HUES64 (cell line): ENCODE measurements around the gene NBEA.

Source experiments
- H3K27ac ChIP-seq: 2 replicates; pipeline ENCODE4 v1.7.0; 2013; ENCODE audit warnings: low read depth, low read length, inconsistent platforms
- H3K27me3 ChIP-seq: 2 replicates; pipeline ENCODE4 v1.6.1; 2013; ENCODE audit warnings: mild to moderate bottlenecking, low read length; ENCODE audit not compliant: insufficient read depth
- H3K36me3 ChIP-seq: 2 replicates; pipeline ENCODE4 v1.6.1; 2013; ENCODE audit warnings: mild to moderate bottlenecking, low read length; ENCODE audit not compliant: insufficient read depth
- H3K4me1 ChIP-seq: 2 replicates; pipeline ENCODE4 v1.6.1; 2013; ENCODE audit warnings: mild to moderate bottlenecking, low read length, moderate library complexity; ENCODE audit not compliant: insufficient read depth
- H3K4me3 ChIP-seq: 2 replicates; pipeline ENCODE4 v1.5.1; 2013; ENCODE audit warnings: mild to moderate bottlenecking, low read length, moderate library complexity
- H3K9ac ChIP-seq: 2 replicates; pipeline ENCODE4 v1.6.1; 2013; ENCODE audit warnings: mild to moderate bottlenecking, low read depth, low read length
- H3K9me3 ChIP-seq: 2 replicates; pipeline ENCODE4 v1.6.1; 2013; ENCODE audit warnings: low read depth, low read length; ENCODE audit not compliant: insufficient read depth
- WGBS: fragments of 150-250, 120-280 bp; methylation state at CpG from one replicate; pipeline ENCODE4 v1.1.7; 2013; ENCODE audit warnings: missing lambda C conversion rate; 5-methylcytosine and 5-hydroxymethylcytosine counted together

NBEA gene

GRCh38 chr13:35219021-35219420, 277.0 kb downstream of the NBEA start:
- Histone ChIP-seq H3K4me3 (no peak overlapping the region), H3K4me1 (peaks cover 5% of the 10 kb centered on the region; the same call in 1 of the 2 replicates), H3K9ac (no peak overlapping the region), H3K27me3 (no peaks in the 10 kb centered on the region), H3K36me3 (peaks cover 8% of the 10 kb centered on the region; the same call in 1 of the 2 replicates), H3K9me3 (peaks cover 10% of the 10 kb centered on the region; the same call in 1 of the 2 replicates), H3K27ac (no peak overlapping the region)
- WGBS: 100% methylated on average over 1 of the region's 1 CpG

- Histone ChIP-seq H3K36me3 (peaks cover under 1% of the 10 kb centered on the region; the same call in 1 of the 2 replicates), H3K9me3 (peaks cover 6% of the 10 kb centered on the region; the same call in 1 of the 2 replicates), H3K9ac (no peak overlapping the region), H3K4me1 (peaks cover 26% of the 10 kb centered on the region), H3K27me3 (no peaks in the 10 kb centered on the region), H3K27ac (0 out of 2 replicates have a peak overlapping the region, but pooled peaks have one; percentile 29), H3K4me3 (no peak overlapping the region)
- WGBS: no CpG with 5 or more reads among the region's 1 CpG
These were observed 283.1 kb downstream of the NBEA start for GRCh38 chr13:35225159-35225558.

DNA sequence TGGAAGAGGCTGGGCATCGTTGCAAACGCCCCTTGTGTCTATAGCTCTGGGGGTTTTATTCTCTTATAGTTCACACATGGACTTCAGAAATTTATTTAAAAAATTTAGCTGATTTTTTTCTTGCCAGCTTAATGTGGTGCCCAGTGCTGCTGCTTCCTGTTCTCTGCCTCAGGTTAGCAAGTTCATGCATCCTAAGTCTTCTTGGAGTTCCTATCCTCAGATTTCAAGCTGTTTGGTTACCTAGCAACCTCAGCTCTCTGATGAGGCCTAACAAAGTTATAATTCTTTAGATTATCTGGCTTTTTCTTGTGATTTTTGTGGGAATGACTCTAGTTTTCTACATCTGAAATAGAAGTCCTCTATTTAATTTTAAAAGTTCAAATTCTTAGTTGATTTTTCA, 283.5 kb downstream of the NBEA start:
- H3K27ac ChIP-seq: no peak overlapping the region
- no peaks in the 10 kb centered on the region for H3K27me3 ChIP-seq
- H3K36me3 ChIP-seq: no peaks in the 10 kb centered on the region
- no peak overlapping the region for H3K9ac ChIP-seq
- H3K9me3 ChIP-seq: 0 out of 2 replicates have a peak, but pooled peaks cover 3% of the 10 kb centered on the region
- 80% methylated on average over 2 of the region's 2 CpGs for WGBS
- peaks cover 26% of the 10 kb centered on the region for H3K4me1 ChIP-seq
- no peak overlapping the region for H3K4me3 ChIP-seq

DNA sequence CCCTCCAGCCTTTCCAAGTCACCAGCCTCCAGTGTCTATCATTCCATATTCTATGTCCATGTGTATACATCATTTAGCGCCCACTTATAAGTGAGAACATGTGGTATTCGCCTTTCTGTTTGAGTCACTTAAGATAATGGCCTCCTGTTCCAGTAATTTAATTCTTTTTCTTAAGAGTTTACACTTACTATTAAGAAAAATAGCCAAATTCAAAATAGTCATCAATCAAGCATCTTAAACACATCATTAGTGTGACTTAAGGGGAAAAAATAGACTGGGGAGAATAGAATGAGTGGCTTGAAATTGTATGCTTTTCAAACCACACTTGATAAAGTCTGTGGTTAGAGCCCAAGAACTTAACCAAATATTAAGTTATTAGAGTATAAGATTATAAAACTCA, 286.5 kb downstream of the NBEA start:
- Histone ChIP-seq H3K4me1 (peaks cover 25% of the 10 kb centered on the region), H3K27ac (no peak overlapping the region), H3K4me3 (no peak overlapping the region), H3K36me3 (no peaks in the 10 kb centered on the region), H3K9ac (no peak overlapping the region), H3K9me3 (no peaks in the 10 kb centered on the region), H3K27me3 (no peaks in the 10 kb centered on the region)
- 92% methylated on average over 1 of the region's 2 CpGs for WGBS

GRCh38 chr13:35231426-35231825, 289.4 kb downstream of the NBEA start:
- Histone ChIP-seq H3K27ac (no peak overlapping the region), H3K36me3 (no peaks in the 10 kb centered on the region), H3K27me3 (no peaks in the 10 kb centered on the region), H3K4me1 (peaks cover 2% of the 10 kb centered on the region; the same call in 1 of the 2 replicates), H3K9me3 (no peaks in the 10 kb centered on the region), H3K4me3 (no peak overlapping the region), H3K9ac (no peak overlapping the region)
- 100% methylated on average over 1 of the region's 1 CpG for WGBS

DNA sequence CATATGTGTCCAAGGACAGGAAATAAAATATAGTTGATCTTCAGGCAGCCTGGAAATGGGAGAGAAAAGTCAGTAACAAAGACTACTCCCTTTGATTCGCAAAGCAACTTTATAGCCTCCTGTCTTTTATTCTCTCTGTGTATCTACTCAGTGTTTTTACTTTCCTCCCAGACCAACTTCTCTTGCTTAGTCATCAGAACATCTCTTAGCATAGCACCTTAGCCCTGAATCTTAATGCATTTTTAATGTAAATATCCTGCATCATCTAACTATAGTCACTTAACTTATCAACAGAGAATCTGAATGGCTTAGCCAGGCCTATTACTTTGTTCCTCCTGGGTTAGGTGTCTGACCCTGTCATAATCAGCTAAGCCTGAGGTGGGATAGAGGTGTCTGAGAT, 296.2 kb downstream of the NBEA start:
- no peak overlapping the region for H3K27ac ChIP-seq
- no peaks in the 10 kb centered on the region for H3K27me3 ChIP-seq
- WGBS: 98% methylated on average over 1 of the region's 1 CpG
- no peak overlapping the region for H3K9ac ChIP-seq
- H3K4me1 ChIP-seq: peaks cover 7% of the 10 kb centered on the region; the same call in 1 of the 2 replicates
- H3K9me3 ChIP-seq: no peaks in the 10 kb centered on the region
- H3K36me3 ChIP-seq: no peaks in the 10 kb centered on the region
- no peak overlapping the region for H3K4me3 ChIP-seq

DNA sequence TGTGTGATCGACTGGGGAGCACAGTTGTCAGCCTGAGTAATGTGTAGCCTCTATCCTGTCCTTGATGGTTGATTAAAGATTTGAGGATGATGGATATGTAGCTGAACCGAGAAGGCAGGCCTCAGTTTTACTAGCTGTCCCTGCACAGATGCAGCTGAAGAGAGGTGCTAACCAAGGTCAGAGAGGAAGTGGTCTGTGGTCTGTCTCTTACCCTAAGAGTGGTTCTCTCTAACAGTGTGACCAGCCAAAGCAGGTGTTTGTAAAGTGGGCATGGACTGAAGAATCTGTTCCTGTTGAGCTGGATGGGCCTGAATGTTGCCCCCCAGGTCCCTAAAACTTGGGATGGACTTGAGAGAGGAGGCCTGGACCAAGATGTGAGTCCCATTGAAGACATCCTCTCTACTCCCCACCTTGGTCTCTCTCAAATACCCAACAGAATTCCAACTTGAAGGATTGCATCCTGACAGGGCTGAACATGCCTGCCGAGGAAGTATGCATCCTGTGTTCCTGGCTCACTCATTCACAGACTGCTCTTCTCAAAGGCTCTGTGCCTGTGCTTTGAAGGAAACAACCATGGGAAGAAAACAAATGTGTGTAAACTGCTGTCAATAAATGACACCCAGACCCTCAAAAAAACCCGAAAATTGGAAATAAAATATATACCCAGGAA, 310.6 kb downstream of the NBEA start:
- H3K9me3 ChIP-seq: peaks cover 13% of the 10 kb centered on the region
- 90% methylated on average over 3 of the region's 4 CpGs for WGBS
- H3K27ac ChIP-seq: no peak overlapping the region
- peaks cover 10% of the 10 kb centered on the region for H3K36me3 ChIP-seq
- no peak overlapping the region for H3K9ac ChIP-seq
- no peak overlapping the region for H3K4me3 ChIP-seq
- no peaks in the 10 kb centered on the region for H3K4me1 ChIP-seq
- no peaks in the 10 kb centered on the region for H3K27me3 ChIP-seq

DNA sequence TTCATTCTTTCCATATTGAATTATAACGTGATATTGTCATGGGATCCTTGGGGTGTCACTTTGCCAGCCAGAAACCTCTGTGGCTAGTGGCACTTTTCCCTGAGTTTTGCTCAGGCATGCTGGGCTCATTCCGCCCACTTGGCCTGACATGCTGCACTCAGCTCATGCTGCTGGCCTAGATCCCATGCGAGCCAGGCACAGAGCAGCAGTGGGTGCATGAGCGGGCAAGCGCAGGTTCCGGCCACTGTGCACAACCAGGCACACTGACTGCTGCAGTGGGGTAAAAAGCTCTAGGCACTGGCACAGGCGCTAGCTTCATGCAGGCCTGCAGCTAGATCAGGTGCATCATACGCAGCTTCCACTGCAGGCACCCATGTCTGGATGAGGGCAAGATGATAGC, 313.2 kb downstream of the NBEA start:
- H3K27ac ChIP-seq: no peak overlapping the region
- no peaks in the 10 kb centered on the region for H3K4me1 ChIP-seq
- H3K27me3 ChIP-seq: no peaks in the 10 kb centered on the region
- H3K9me3 ChIP-seq: peaks cover 13% of the 10 kb centered on the region
- peaks cover 10% of the 10 kb centered on the region for H3K36me3 ChIP-seq
- 98% methylated on average over 8 of the region's 8 CpGs for WGBS
- no peak overlapping the region for H3K9ac ChIP-seq
- H3K4me3 ChIP-seq: no peak overlapping the region

- H3K9me3 ChIP-seq: peaks cover 13% of the 10 kb centered on the region
These were observed 314.5 kb downstream of the NBEA start for GRCh38 chr13:35256459-35257148.

GRCh38 chr13:35260316-35260715, 318.2 kb downstream of the NBEA start:
- no peak overlapping the region for H3K4me3 ChIP-seq
- peaks cover 8% of the 10 kb centered on the region for H3K9me3 ChIP-seq
- H3K9ac ChIP-seq: no peak overlapping the region
- no peaks in the 10 kb centered on the region for H3K4me1 ChIP-seq
- H3K27me3 ChIP-seq: no peaks in the 10 kb centered on the region
- H3K36me3 ChIP-seq: peaks cover 2% of the 10 kb centered on the region; the same call in 1 of the 2 replicates
- no peak overlapping the region for H3K27ac ChIP-seq

More at GRCh38 chr13:35256459-35257148, 314.5 kb downstream of the NBEA start:
- 96% methylated on average over 9 of the region's 9 CpGs for WGBS
- H3K27ac ChIP-seq: no peak overlapping the region
- H3K4me3 ChIP-seq: no peak overlapping the region
- H3K27me3 ChIP-seq: no peaks in the 10 kb centered on the region
- no peak overlapping the region for H3K9ac ChIP-seq
- H3K36me3 ChIP-seq: peaks cover 4% of the 10 kb centered on the region
- H3K4me1 ChIP-seq: no peaks in the 10 kb centered on the region

- Histone ChIP-seq H3K9me3 (peaks cover 25% of the 10 kb centered on the region), H3K4me3 (no peak overlapping the region), H3K36me3 (peaks cover 3% of the 10 kb centered on the region; the same call in 1 of the 2 replicates), H3K9ac (no peak overlapping the region), H3K27ac (no peak overlapping the region), H3K27me3 (no peaks in the 10 kb centered on the region), H3K4me1 (no peaks in the 10 kb centered on the region)
- 100% methylated on average over 1 of the region's 3 CpGs for WGBS
These were observed 324.3 kb downstream of the NBEA start for GRCh38 chr13:35266412-35266811.
